Keratinocyte (primary cell): Measurements from ENCODE around the gene TPI1. TPM values are rescaled to one million over a fixed set of nuclear protein-coding genes. Genes with fewer than 3 reads are reported as not detected.

Experiments
- DNase-seq: peaks from one replicate; pipeline ENCODE4 v3.0.0-alpha.2; 2011; ENCODE audit warnings: low read depth, missing footprints, low spot score
- FAIRE-seq: peaks from 2 replicates; lab custom pipeline; 2011; peaks lifted over from hg19 to GRCh38; lab: Jason Lieb, UNC
- H2AFZ ChIP-seq: 2 replicates; pipeline ENCODE4 v1.6.0; 2012; ENCODE audit warnings: low read length, control low read depth, inconsistent platforms; ENCODE audit not compliant: control insufficient read depth
- H3K27ac ChIP-seq: 2 replicates; pipeline ENCODE4 v1.5.1; 2011; ENCODE audit warnings: low read length; ENCODE audit not compliant: control insufficient read depth, insufficient read depth
- H3K27me3 ChIP-seq: 3 replicates; pipeline ENCODE4 v1.6.0; 2011; ENCODE audit warnings: low read length; ENCODE audit not compliant: control insufficient read depth, insufficient read depth; ENCODE audit errors: extremely low read depth
- H3K36me3 ChIP-seq, 2 experiments: 2 replicates in 1 of 2; 3 replicates in 1 of 2; pipeline ENCODE4 v1.5.1; 2011; ENCODE audit warnings: low read length in 2 of 2, mild to moderate bottlenecking in 1 of 2; ENCODE audit not compliant: control insufficient read depth in 2 of 2, insufficient read depth in 2 of 2; ENCODE audit errors: extremely low read depth in 1 of 2
- H3K4me1 ChIP-seq: 3 replicates; pipeline ENCODE4 v1.5.1; 2011; ENCODE audit warnings: low read length; ENCODE audit not compliant: control insufficient read depth, insufficient read depth; ENCODE audit errors: extremely low read depth
- H3K4me2 ChIP-seq: 3 replicates; pipeline ENCODE4 v1.6.0; 2011; ENCODE audit warnings: low read depth, low read length; ENCODE audit not compliant: control insufficient read depth, insufficient read depth; ENCODE audit errors: extremely low read depth
- H3K4me3 ChIP-seq, 3 experiments: fragments of 200-600 bp in 1 of 3; sonication (generic) in 1 of 3; 2 replicates in 2 of 3; 3 replicates in 1 of 3; pipeline ENCODE4 v1.5.1; 2011 to 2016; ENCODE audit warnings: low read length in 3 of 3, mild to moderate bottlenecking in 3 of 3, control low read depth in 2 of 3, inconsistent platforms in 1 of 3, low read depth in 1 of 3, mixed read lengths in 1 of 3, mixed run types in 1 of 3, moderate library complexity in 1 of 3; ENCODE audit not compliant: control insufficient read depth in 2 of 3, insufficient read depth in 2 of 3; ENCODE audit errors: extremely low read depth in 1 of 3
- H3K79me2 ChIP-seq: 2 replicates; pipeline ENCODE4 v1.6.0; 2012; ENCODE audit warnings: low read length; ENCODE audit not compliant: control insufficient read depth, insufficient read depth
- H3K9ac ChIP-seq: 3 replicates; pipeline ENCODE4 v1.6.0; 2011; ENCODE audit warnings: low read length; ENCODE audit not compliant: control insufficient read depth, insufficient read depth; ENCODE audit errors: extremely low read depth
- H3K9me1 ChIP-seq: 3 replicates; pipeline ENCODE4 v1.6.0; 2011; ENCODE audit warnings: low read length; ENCODE audit not compliant: control insufficient read depth, insufficient read depth; ENCODE audit errors: extremely low read depth
- H3K9me3 ChIP-seq: 2 replicates; pipeline ENCODE4 v1.5.1; 2012; ENCODE audit warnings: low read depth, low read length; ENCODE audit not compliant: control insufficient read depth
- H4K20me1 ChIP-seq: 3 replicates; pipeline ENCODE4 v1.6.0; 2011; ENCODE audit warnings: low read length; ENCODE audit not compliant: control insufficient read depth, insufficient read depth; ENCODE audit errors: extremely low read depth
- EZH2 ChIP-seq: IDR thresholded peaks from one replicate; pipeline ENCODE4 v1.6.1; 2012; ENCODE audit warnings: inconsistent platforms, mild to moderate bottlenecking, low read length, moderate library complexity
- dilution Hi-C: fragments of 300-500 bp; cut with MboI; formaldehyde crosslinking; loops from one replicate; pipeline ENCODE4 v1.7.0; 2020; ENCODE audit warnings: low sequenced_read_pairs; ENCODE audit not compliant: extremely low pct_ligation_motif_present
- polyA plus RNA-seq, 5 experiments: library from polyadenylated mRNA; depleted of rRNA in 3 of 5; stranded (reverse) in 3 of 5; stranded (forward) in 1 of 5; unstranded in 1 of 5; fragments of >200 nt; gene quantifications; 1 replicate in 1 of 5; 2 replicates in 3 of 5; 3 replicates in 1 of 5; pipeline versions ENCODE4 v1.2.1 to v1.2.3, GENCODE V29; 2011 to 2012; ENCODE audit warnings: missing spikeins in 2 of 5, low read depth in 1 of 5, low replicate concordance in 1 of 5
- TF ChIP-seq, protein P1 (sequence below), 3 experiments: IDR thresholded peaks in 1 of 3; conservative IDR thresholded peaks in 1 of 3; optimal IDR thresholded peaks in 1 of 3; 2 replicates in 2 of 3; 3 replicates in 1 of 3; pipeline versions ENCODE3 to v1.5.1; 2011; ENCODE audit warnings: low read length in 3 of 3, mild to moderate bottlenecking in 3 of 3, moderate library complexity in 2 of 3, control low read depth in 1 of 3, inconsistent platforms in 1 of 3; ENCODE audit not compliant: insufficient read depth in 2 of 3; ENCODE audit errors: extremely low read depth in 1 of 3

Gene TPI1
- polyA plus RNA-seq, 1 donor (not counting 4 experiments of a cell fraction or from before 2014, with no cell fraction given), result 1,551 TPM

DNA sequence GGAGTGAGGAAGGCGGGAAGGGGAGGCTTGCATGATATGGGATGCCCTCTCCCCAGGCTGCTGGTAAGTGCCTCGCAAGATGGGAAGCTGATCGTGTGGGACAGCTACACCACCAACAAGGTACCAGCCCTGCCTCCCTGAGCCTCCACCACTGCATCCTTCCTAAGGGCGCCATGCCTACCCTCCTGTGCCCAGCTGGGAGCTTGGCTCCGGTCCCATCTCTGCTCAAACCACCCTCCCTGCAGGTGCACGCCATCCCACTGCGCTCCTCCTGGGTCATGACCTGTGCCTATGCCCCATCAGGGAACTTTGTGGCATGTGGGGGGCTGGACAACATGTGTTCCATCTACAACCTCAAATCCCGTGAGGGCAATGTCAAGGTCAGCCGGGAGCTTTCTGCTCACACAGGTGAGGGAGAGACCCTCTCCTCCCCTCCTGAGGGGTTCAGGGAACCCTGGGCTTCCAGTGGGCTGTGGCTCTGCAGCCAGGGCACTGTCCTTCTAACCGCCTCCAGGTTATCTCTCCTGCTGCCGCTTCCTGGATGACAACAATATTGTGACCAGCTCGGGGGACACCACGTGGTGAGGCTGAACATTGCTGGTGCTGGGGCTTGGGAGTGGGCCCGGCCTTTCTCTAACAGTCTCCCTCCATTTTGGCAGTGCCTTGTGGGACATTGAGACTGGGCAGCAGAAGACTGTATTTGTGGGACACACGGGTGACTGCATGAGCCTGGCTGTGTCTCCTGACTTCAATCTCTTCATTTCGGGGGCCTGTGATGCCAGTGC is 24.0 kb upstream of the TPI1 start:
- TF ChIP-seq, protein P1, sequence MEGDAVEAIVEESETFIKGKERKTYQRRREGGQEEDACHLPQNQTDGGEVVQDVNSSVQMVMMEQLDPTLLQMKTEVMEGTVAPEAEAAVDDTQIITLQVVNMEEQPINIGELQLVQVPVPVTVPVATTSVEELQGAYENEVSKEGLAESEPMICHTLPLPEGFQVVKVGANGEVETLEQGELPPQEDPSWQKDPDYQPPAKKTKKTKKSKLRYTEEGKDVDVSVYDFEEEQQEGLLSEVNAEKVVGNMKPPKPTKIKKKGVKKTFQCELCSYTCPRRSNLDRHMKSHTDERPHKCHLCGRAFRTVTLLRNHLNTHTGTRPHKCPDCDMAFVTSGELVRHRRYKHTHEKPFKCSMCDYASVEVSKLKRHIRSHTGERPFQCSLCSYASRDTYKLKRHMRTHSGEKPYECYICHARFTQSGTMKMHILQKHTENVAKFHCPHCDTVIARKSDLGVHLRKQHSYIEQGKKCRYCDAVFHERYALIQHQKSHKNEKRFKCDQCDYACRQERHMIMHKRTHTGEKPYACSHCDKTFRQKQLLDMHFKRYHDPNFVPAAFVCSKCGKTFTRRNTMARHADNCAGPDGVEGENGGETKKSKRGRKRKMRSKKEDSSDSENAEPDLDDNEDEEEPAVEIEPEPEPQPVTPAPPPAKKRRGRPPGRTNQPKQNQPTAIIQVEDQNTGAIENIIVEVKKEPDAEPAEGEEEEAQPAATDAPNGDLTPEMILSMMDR (optimal IDR thresholded peaks at IDR 0.05 in 1 of 3, IDR thresholded peaks at IDR 0.05 in 1 of 3, conservative IDR thresholded peaks at IDR 0.05 in 1 of 3; ENCODE audit: extremely low read depth in 1 of 3, insufficient read depth in 2 of 3, low read length in 3 of 3), result no peak
- TF ChIP-seq EZH2, result no peak
- Histone ChIP-seq H2AFZ (no peak overlapping the region), H3K9me1 (no peaks in the 10 kb centered on the region), H3K79me2 (no peaks in the 10 kb centered on the region), H3K9me3 (no peaks in the 10 kb centered on the region), H4K20me1 (peaks cover 2% of the 10 kb centered on the region), H3K36me3 (peaks cover 7 to 15% of the 10 kb centered on the region in 2 experiments), H3K4me1 (no peaks in the 10 kb centered on the region), H3K27ac (no peak overlapping the region), H3K9ac (no peak overlapping the region), H3K27me3 (no peaks in the 10 kb centered on the region), H3K4me2 (no peak overlapping the region), H3K4me3 (no peak overlapping the region)
- FAIRE-seq (no peak), DNase-seq (no peak)
- dilution Hi-C loops, result no loop called here

DNA sequence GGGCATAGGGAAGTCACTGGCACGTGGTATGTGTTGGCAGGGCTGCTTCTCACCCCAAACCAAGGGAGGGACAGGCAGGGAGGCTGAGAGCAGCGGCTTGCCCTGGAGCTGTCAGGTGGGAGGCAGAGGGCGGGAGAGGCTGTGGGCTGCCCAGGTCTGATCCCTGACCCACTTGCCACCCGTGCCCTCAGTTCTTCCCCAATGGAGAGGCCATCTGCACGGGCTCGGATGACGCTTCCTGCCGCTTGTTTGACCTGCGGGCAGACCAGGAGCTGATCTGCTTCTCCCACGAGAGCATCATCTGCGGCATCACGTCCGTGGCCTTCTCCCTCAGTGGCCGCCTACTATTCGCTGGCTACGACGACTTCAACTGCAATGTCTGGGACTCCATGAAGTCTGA is 21.9 kb upstream of the TPI1 start:
- FAIRE-seq (no peak), DNase-seq (no peak)
- dilution Hi-C loops, result no loop called here
- TF ChIP-seq, protein P1 (optimal IDR thresholded peaks at IDR 0.05 in 1 of 3, IDR thresholded peaks at IDR 0.05 in 1 of 3, conservative IDR thresholded peaks at IDR 0.05 in 1 of 3; ENCODE audit: extremely low read depth in 1 of 3, insufficient read depth in 2 of 3, low read length in 3 of 3), result no peak
- TF ChIP-seq EZH2, result no peak
- no peaks in the 10 kb centered on the region for H3K9me1 ChIP-seq
- peaks cover 5% of the 10 kb centered on the region for H3K4me1 ChIP-seq
- H3K4me2 ChIP-seq, result no peak overlapping the region
- peaks cover 7% of the 10 kb centered on the region for H3K79me2 ChIP-seq
- H3K9ac ChIP-seq, result no peak overlapping the region
- H2AFZ ChIP-seq, result no peak overlapping the region
- H4K20me1 ChIP-seq, result no peaks in the 10 kb centered on the region
- H3K27me3 ChIP-seq, result no peaks in the 10 kb centered on the region
- no peak overlapping the region for H3K4me3 ChIP-seq
- no peak overlapping the region for H3K27ac ChIP-seq
- no peaks in the 10 kb centered on the region for H3K9me3 ChIP-seq
- peaks cover 5 to 27% of the 10 kb centered on the region in 2 experiments for H3K36me3 ChIP-seq
